Psoas muscle (tissue), 8 donors: ENCODE results near the gene LRP5. TPM values are rescaled to one million over a fixed set of nuclear protein-coding genes. Genes with fewer than 3 reads are reported as not detected.

Source experiments
- ATAC-seq, 4 donors: fragments of 200-7000 bp; cut with Tn5 transposase; one replicate each; pipeline ENCODE4 v1.9.1; 2020; ENCODE audit warnings: moderate library complexity in 3 of 4, mild to moderate bottlenecking in 2 of 4
- DNase-seq, 2 donors: peaks; one replicate each; pipeline ENCODE4 v3.0.0-alpha.2; 2020
- H3K27ac ChIP-seq: fragments of 200-600 bp; one replicate; pipeline ENCODE4 v1.8.0; 2022
- H3K27me3 ChIP-seq, 3 donors: fragments of 200-600 bp in 1 of 3; one replicate each; pipeline versions ENCODE4 v1.6.1 to v1.8.0; 2013 to 2022; ENCODE audit warnings: low read length in 2 of 3, mild to moderate bottlenecking in 2 of 3, moderate library complexity in 1 of 3; ENCODE audit not compliant: insufficient read depth in 3 of 3
- H3K36me3 ChIP-seq, 2 donors: fragments of 200-600 bp in 1 of 2; one replicate each; pipeline versions ENCODE4 v1.6.1 to v1.8.0; 2013 to 2022; ENCODE audit warnings: low read depth in 1 of 2, mild to moderate bottlenecking in 1 of 2, moderate library complexity in 1 of 2; ENCODE audit not compliant: insufficient read depth in 1 of 2
- H3K4me1 ChIP-seq: fragments of 200-600 bp; one replicate; pipeline ENCODE4 v1.8.0; 2022
- H3K4me3 ChIP-seq: fragments of 200-600 bp; one replicate; pipeline ENCODE4 v1.8.0; 2022; ENCODE audit warnings: mild to moderate bottlenecking
- H3K9me3 ChIP-seq: fragments of 200-600 bp; one replicate; pipeline ENCODE4 v1.8.0; 2022
- CTCF ChIP-seq: fragments of 200-600 bp; IDR thresholded peaks from one replicate; pipeline ENCODE4 v1.8.0; 2022; ENCODE audit warnings: antibody characterized with exemption
- WGBS, 3 donors: extraction: QIAGEN DNeasy Blood & Tissue Kit; methylation state at CpG; one replicate each; pipeline versions ENCODE4 v1.1.6 to v1.1.7; 2013; 5-methylcytosine and 5-hydroxymethylcytosine counted together
- intact Hi-C, 2 donors: fragments of 100-400 bp; cut with DNase I; formaldehyde crosslinking; loops; one replicate each; pipeline versions ENCODE4 v1.11.0 to v1.14.2; 2022
- polyA plus RNA-seq, 3 donors: library from polyadenylated mRNA; stranded (reverse); fragments of 200-250 nt; gene quantifications; one replicate each; pipeline ENCODE4 v1.2.3, GENCODE V29; 2013
- total RNA-seq, 4 donors: library from RNA; stranded (reverse); fragmentation: NEBNext Ultra II Directional in 2 of 4; extraction: Animal tissue kit (Norgen Biotek cat#: 25700) in 2 of 4; gene quantifications; one replicate each; pipeline versions ENCODE4 v1.2.1 to v1.2.4, GENCODE V29; 2021 to 2023
- donor health status: healthy with polysubstance abuse.
- donor health status: DM: no; HTN: no; CAD: no; lungs with moderate emphysema.
- donor health status: Bipolar disorder and iron deficiency.
- donor health status: healthy.
- donor health status: DM: yes; HTN: yes; CAD: no.
- donor health status: DM: no; HTN: no; CAD: no.
- donor health status: DM: no; HTN: no; CAD: no.
- donor health status: DM: yes; HTN: yes; CAD: no.

Gene LRP5
- total and polyA plus RNA-seq, 7 donors: 5.3 to 19.2 (median 16.7) TPM

GRCh38 chr11:68495220-68495729 lies 182.9 kb downstream of the LRP5 start:
- intact Hi-C loops: loop anchor here (5.0 kb wide), 2 partner anchors 33 to 37 kb away; partner anchors contain the start of gene PPP6R3 (in 2 of the 2)
- H3K4me1 ChIP-seq: peaks cover 73% of the 10 kb centered on the region
- DNase-seq (no peak), ATAC-seq (no peak)
- no peaks in the 10 kb centered on the region for H3K9me3 ChIP-seq
- 38 to 55% (median 39%) methylated on average over 3 of the region's 3 CpGs for WGBS, 3 donors
- H3K36me3 ChIP-seq: no peaks in the 10 kb centered on the region
- no peaks in the 10 kb centered on the region for H3K27me3 ChIP-seq
- peak overlapping the region; percentile 10 for H3K4me3 ChIP-seq
- no peak for TF ChIP-seq CTCF
- H3K27ac ChIP-seq: peak overlapping the region; percentile 88

GRCh38 chr11:68495872-68496271 lies 183.5 kb downstream of the LRP5 start:
- H3K4me3 ChIP-seq: no peak overlapping the region
- H3K27me3 ChIP-seq: no peaks in the 10 kb centered on the region
- no peaks in the 10 kb centered on the region for H3K9me3 ChIP-seq
- intact Hi-C loops: loop anchor here (5.0 kb wide), 2 partner anchors 34 to 36 kb away; partner anchors contain the start of gene PPP6R3 (in 2 of the 2)
- peak overlapping the region; percentile 88 for H3K27ac ChIP-seq
- no peak for TF ChIP-seq CTCF
- ATAC-seq: no peak
- H3K4me1 ChIP-seq: peaks cover 73% of the 10 kb centered on the region
- WGBS, 3 donors: 81 to 95% (median 83%) methylated on average over 3 of the region's 3 CpGs
- H3K36me3 ChIP-seq: no peaks in the 10 kb centered on the region
- DNase-seq: no peak

GRCh38 chr11:68497761-68498160 lies 185.4 kb downstream of the LRP5 start:
- no peak for DNase-seq
- Histone ChIP-seq H3K27me3 (no peaks in the 10 kb centered on the region), H3K4me1 (peaks cover 84% of the 10 kb centered on the region), H3K9me3 (no peaks in the 10 kb centered on the region), H3K36me3 (no peaks in the 10 kb centered on the region), H3K4me3 (peak overlapping the region; percentile 50), H3K27ac (peak overlapping the region; percentile 88)
- 40 to 81% (median 53%) methylated on average over 2 of the region's 2 CpGs for WGBS, 3 donors
- intact Hi-C loops: loop anchor here (5.0 kb wide), 2 partner anchors 35 kb away; partner anchors contain the start of gene PPP6R3 (in 2 of the 2)
- no peak for TF ChIP-seq CTCF
- peak; percentile 83 to 94 (median 89) for ATAC-seq

GRCh38 chr11:68498321-68498720 lies 185.9 kb downstream of the LRP5 start:
- intact Hi-C loops: loop anchor here (5.0 kb wide), 2 partner anchors 34 to 36 kb away; partner anchors contain the start of gene PPP6R3 (in 2 of the 2)
- Histone ChIP-seq H3K27ac (peak overlapping the region; percentile 88), H3K27me3 (no peaks in the 10 kb centered on the region), H3K4me3 (peak overlapping the region; percentile 50), H3K4me1 (peaks cover 84% of the 10 kb centered on the region), H3K36me3 (no peaks in the 10 kb centered on the region), H3K9me3 (no peaks in the 10 kb centered on the region)
- peak in 3 of 4 donors; percentile 47 to 62 (median 52) for ATAC-seq
- 3 to 11% (median 9%) methylated on average over 2 of the region's 2 CpGs for WGBS, 3 donors
- no peak for TF ChIP-seq CTCF
- DNase-seq: no peak

Other genes starting within 250 kb of the LRP5 start
- gene CHKA, start 191.2 kb upstream of the LRP5 start, total RNA-seq: 1 to 10 TPM; 3.6 to 6.9 (median 5.6) TPM
- 10 to 100 TPM in 1 of 3 donors, 1 to 10 TPM in 2; 6.2 to 11.2 (median 6.9) TPM for gene CHKA, start 191.2 kb upstream of the LRP5 start, polyA plus RNA-seq
- 10 to 100 TPM; 17.9 to 27.6 (median 26.1) TPM for gene KMT5B, start 99.3 kb upstream of the LRP5 start, total RNA-seq
- gene KMT5B, start 99.3 kb upstream of the LRP5 start, polyA plus RNA-seq: 10 to 100 TPM in 2 of 3 donors, 1 to 10 TPM in 1; 9.8 to 18.1 (median 11.7) TPM
- 10 to 100 TPM in 3 of 4 donors, 1 to 10 TPM in 1; 9.0 to 22.2 (median 19.1) TPM for gene C11orf24, start 40.6 kb upstream of the LRP5 start, total RNA-seq
- 10 to 100 TPM; 12.3 to 49.8 (median 23.3) TPM for gene C11orf24, start 40.6 kb upstream of the LRP5 start, polyA plus RNA-seq
- 100 to 1,000 TPM in 1 of 4 donors, 10 to 100 TPM in 3; 58.8 to 102 (median 70.2) TPM for gene PPP6R3, start 148.2 kb downstream of the LRP5 start, total RNA-seq
- gene PPP6R3, start 148.2 kb downstream of the LRP5 start, polyA plus RNA-seq: 10 to 100 TPM; 19.7 to 43.2 (median 26.8) TPM